HG03442 (cell line): ENCODE measurements around the gene SCUBE1.

Experiments used
- ATAC-seq: cut with Tn5 transposase; IDR thresholded peaks from one replicate; pipeline ENCODE4 v1.9.1; 2021; ENCODE audit warnings: mild to moderate bottlenecking, moderate library complexity; ENCODE audit not compliant: unreplicated experiment

Gene SCUBE1

GRCh38 chr22:43343262-43343669 is at the start of gene SCUBE1:
Gene SCUBE1 (minus strand): TSS chr22:43343372. CDS start chr22:43343261, 111 bp downstream.
- no peak for ATAC-seq

- ATAC-seq: no peak
These were observed 49.3 kb upstream of the SCUBE1 start for GRCh38 chr22:43392385-43392989.

- ATAC-seq: no peak
These were observed 48.1 kb upstream of the SCUBE1 start for GRCh38 chr22:43391306-43391705.

- no peak for ATAC-seq
These were observed 47.7 kb upstream of the SCUBE1 start for GRCh38 chr22:43390872-43391271.

GRCh38 chr22:43390166-43390565 is 47.0 kb upstream of the SCUBE1 start:
- no peak for ATAC-seq

- ATAC-seq: no peak
These were observed 46.2 kb upstream of the SCUBE1 start for GRCh38 chr22:43389227-43389836.

GRCh38 chr22:43388420-43388851 is 45.3 kb upstream of the SCUBE1 start:
- no peak for ATAC-seq

- no peak for ATAC-seq
These were observed 44.6 kb upstream of the SCUBE1 start for GRCh38 chr22:43387815-43388214.

GRCh38 chr22:43385770-43386641 is 42.8 kb upstream of the SCUBE1 start:
- ATAC-seq: no peak

GRCh38 chr22:43384863-43385262 is 41.7 kb upstream of the SCUBE1 start:
- no peak for ATAC-seq

- ATAC-seq: no peak
These were observed 38.5 kb upstream of the SCUBE1 start for GRCh38 chr22:43381693-43382092.

- no peak for ATAC-seq
These were observed 34.9 kb upstream of the SCUBE1 start for GRCh38 chr22:43377896-43378704.

- ATAC-seq: no peak
These were observed 34.4 kb upstream of the SCUBE1 start for GRCh38 chr22:43377548-43377895.

GRCh38 chr22:43376765-43377547 is 33.8 kb upstream of the SCUBE1 start:
- ATAC-seq: no peak

- no peak for ATAC-seq
These were observed 32.8 kb upstream of the SCUBE1 start for GRCh38 chr22:43375951-43376455.

GRCh38 chr22:43370036-43370435 is 26.9 kb upstream of the SCUBE1 start:
- no peak for ATAC-seq

GRCh38 chr22:43365715-43366440 is 22.7 kb upstream of the SCUBE1 start:
- ATAC-seq: no peak

- no peak for ATAC-seq
These were observed 20.9 kb upstream of the SCUBE1 start for GRCh38 chr22:43364169-43364435.

GRCh38 chr22:43363315-43364168 is 20.4 kb upstream of the SCUBE1 start:
- no peak for ATAC-seq
